GM18909 (cell line): Measurements from ENCODE around the gene BCAS1.

Experiments used
- ATAC-seq: cut with Tn5 transposase; IDR thresholded peaks from one replicate; pipeline ENCODE4 v1.9.1; 2021; ENCODE audit warnings: mild to moderate bottlenecking; ENCODE audit not compliant: unreplicated experiment, poor library complexity

Gene BCAS1

DNA sequence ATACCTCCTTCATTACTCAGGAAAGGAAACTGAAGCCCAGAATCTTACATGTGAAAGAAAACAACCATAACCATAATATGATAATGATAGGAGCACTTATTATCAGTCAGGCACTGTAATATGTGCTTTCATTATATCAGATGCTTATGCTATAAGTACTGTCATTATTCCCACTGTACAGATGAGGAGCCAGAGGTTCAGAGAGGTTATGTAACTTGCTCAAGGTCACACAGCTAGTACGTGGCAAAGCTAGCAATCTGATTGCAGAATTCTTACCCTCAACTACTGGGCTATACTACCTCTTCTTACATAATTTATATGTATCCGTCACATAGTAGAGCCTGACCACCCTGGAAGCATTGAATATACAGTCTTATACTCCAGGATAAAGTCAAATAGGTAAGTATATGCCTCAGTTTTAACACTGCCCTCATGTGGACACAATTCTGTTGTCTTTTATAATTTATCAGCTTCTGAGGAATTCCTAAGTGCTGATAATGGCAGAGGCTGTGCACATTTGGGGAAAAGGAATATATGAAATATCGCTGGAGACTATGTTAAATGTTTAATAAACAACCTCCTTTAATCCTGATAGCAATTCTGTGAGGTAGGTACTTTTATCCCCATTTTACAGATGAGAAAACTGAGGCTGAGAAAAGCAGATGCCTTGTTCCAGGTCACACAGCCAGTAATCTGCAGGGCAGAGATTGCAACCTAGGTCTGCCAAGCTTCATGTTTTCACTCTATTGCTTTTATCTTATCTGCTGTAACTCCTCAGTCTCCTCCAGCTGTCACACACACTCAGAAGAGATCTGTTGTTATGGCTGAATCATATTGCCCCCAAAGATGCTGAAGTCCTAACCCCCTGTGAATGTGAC lies 13.4 kb downstream of the BCAS1 start:
- ATAC-seq, result no peak

DNA sequence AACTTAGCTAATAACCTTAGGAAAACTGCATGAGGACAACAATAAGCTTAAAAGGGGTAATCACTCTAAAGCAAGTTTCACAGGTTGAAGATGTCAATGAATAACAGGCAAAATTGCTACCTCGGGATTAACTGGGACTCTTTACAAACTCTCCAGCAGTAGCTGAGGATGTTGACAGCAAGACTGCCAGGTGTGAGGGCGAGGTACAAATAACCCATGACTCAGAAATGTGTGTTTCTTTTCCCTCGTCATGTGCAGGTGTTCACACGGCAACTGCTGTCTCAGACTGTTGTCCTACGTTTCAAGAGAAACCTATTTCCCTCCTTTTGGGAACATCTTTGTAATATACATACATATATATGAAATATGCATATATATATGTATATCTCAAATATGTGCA lies 15.9 kb downstream of the BCAS1 start:
- no peak for ATAC-seq

DNA sequence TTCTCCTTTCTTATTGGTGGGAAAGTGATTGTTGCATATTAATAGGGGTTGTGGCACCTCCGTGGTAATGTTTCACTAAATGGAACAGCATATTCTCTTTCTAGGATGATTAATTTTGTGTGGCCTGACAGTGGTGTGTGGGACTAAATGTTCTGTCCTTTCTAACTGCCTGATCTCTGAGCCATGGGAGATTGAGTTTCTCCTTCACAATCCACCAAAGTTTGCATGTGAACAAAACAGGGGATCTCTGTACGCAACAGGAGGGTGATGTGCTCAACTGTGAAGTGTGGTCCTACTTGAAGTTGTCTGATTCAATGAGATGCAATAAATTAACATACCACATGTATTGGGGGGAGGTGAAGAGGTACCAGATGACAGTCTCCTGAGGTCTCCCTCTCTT lies 19.3 kb downstream of the BCAS1 start:
- no peak for ATAC-seq

DNA sequence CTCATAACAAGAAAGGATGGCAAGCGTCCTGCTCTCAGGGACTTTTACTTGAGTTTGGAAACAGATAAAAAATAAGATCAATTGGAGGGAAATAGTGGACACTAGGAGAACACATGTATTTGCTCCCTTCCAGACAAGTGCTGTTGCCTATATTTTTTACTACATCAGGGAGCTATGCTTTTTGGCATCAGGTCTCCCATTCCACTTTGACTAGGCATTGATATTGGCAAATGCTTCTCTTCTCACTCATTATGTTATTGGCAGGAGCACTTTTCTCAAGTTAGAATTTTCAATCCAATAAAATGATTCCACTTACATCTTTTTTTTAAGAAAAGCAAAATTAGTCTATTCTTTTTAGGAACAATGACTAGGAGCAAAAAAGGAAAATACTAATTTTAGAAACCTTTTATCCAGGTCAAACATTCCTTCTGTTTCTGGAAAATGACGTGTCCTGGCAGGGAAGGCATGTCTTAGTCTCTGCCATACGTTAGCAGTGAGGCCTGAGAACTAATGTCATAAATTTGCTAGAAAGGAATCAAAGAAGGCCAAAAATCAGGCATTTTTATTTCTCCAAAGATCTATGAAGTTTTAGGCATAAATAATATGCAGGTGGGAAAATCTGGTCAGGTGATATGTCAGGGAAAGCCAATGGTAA lies 21.4 kb downstream of the BCAS1 start:
- no peak for ATAC-seq

DNA sequence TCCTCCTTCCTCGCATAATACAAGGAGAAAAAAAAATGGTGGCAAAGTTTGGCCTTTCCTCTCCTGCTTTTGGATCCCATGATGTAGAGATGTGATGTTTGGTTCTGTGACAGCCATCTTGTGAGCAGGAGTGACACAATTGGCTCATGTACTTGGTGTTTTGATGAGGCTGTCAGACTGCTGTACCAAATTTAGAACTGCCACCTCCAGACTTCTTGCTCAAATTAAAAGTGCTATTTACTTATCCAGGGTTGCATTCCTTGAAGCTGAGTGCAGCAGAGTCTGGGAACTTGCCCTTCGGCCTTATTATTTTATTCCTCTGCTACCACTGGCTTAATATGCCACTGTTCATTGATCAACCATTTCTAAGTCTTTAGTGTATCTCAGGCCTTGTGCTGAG lies 21.9 kb downstream of the BCAS1 start:
- no peak for ATAC-seq

DNA sequence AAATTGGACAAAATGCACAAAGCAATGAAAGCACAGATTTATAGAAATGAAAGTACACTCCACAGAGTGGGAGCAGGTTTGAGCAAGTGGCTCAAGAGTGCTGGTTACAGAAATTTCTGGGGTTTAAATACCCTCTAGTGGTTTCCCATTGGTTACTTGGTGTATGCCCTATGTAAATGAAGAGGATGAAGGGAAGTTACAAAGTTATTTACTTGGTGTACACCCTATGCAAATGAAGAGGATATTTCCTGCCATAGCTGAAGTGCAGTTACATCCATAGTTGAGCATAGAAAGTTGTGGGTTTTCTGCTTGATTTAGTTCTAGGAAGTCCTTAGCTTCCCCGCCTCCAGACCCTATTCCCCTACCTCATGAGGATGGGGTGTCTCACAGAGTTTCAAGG lies 22.7 kb downstream of the BCAS1 start:
- ATAC-seq, result no peak

DNA sequence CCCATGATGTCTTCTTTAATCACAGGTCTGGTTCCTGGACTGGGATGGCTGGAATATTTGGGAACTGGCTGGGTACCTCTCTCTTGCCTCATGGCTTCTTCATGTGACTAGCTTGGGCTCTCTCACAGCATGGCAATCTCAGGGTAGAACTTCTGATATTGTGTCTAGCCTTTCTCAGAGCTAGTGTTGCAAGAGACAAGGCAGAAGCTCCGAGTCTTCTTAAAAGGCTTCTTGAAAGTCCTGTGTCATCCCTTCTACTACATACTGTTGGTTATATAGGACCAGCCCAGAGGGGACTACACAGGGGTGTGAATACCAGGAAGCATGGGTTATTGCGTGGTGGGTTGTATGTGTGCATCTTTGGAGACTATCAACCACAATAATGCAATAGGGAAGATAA lies 23.3 kb downstream of the BCAS1 start:
- ATAC-seq, result no peak

DNA sequence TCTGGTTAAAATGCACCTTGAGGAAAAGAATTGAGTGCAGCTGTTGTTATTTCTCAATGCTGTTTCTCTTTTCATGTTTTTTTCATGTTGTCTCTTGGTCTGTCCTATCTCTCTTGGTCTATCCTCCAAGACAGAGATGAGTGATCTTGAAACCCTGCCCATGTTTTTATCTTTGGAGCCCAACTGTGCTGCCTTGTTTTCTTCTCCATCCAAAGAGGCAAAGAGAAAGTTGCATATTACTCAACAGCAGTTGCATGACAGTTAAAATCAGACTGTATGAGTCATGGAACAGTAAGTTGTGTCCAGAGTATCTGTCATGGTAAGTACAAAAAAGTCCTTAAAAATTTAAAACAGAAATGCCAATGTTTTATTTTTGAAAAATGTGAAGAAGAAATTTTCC lies 26.2 kb downstream of the BCAS1 start:
- ATAC-seq, result no peak

DNA sequence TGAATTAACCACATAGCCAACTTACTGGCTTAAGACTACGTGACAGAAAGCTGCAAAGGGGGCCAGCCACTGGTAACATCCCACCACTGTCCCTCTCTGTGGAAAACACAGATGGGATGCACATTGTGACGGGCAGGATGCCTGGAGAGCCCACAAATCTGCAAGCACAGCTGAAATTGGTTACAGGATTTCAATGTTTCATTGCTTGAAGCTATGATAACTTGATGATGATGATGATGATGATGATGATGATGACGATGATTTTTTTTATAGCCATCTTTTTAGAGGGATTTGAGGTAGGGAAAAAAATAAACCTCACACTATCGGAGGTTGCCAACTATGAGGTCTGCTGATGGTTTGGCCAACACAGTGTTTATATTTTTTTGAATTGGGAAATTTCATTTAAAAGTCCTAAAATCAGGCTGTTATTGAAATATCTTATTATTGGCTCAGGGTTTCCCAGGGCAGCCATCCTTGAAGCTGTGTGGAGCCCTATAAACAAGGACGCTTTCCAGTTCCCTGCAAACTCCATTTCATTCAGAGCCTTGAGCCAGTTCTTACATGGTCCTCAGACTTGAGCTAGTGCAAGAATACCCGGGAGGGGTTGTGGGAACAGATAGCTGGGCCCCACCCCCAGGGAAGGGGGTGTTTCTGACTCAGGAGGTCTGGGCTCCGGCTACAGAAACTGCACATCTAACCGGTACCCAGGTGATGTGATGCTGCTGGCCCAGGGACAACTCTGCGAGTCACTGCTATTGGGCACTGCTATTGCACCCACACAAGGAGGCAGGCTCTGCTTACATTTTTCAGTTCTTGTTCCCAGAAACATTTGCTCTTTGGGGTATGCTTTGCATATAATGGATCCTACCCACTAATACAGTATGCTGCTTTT lies 27.1 kb downstream of the BCAS1 start:
- no peak for ATAC-seq

DNA sequence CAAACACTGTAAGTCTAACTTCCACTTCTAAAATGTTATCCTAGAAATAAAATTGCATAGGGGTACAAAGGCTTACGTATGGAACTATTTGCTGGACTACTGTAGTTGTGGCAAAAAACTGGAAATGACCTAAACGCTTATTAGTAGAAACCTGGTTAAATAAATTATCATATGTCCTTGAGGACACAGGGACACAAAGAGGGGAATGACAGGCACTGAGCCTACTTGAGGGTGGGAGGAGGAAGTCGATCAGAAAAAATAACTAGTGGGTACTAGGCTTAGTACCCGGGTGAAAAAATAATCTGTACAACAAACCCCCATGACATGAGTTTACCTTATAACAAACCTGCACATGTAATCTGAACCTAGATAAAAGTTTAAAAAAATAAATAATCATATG lies 28.4 kb downstream of the BCAS1 start:
- no peak for ATAC-seq

DNA sequence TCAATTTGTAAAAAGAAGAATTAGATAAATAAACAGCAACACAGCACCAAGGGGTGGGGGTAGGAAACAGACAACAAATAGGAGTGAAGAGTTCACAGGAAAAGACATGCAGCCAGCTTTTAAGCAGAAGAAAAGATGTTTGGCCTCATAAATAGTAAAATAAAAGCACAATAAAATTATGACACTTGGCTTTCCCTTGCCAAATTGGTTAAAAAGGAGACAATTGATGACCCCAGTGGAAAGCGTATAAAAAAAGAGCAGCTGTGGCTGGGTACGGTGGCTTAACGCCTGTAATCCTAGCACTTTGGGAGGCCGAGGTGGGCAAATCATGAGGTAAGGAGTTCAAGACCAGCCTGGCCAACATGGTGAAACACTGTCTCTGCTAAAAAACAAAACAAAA lies 29.1 kb downstream of the BCAS1 start:
- ATAC-seq, result no peak

DNA sequence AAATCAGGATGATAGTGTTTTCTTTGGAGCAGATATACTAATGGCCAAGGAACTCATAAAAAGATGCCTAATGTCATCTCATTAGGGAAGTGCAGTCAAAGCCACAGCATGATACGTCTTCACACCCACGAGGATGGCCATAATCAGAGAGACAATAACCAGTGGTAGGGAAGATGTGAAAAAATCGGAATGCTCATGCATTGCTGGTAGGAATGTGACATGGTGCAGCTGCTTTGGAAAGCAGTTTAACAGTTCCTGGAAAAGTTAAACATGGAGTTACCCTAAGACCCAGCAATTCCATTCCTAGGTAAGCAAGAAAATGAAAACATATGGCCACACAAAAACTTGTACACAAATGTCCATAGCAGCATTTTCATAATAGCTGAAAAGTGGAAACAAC lies 29.9 kb downstream of the BCAS1 start:
- ATAC-seq, result no peak

DNA sequence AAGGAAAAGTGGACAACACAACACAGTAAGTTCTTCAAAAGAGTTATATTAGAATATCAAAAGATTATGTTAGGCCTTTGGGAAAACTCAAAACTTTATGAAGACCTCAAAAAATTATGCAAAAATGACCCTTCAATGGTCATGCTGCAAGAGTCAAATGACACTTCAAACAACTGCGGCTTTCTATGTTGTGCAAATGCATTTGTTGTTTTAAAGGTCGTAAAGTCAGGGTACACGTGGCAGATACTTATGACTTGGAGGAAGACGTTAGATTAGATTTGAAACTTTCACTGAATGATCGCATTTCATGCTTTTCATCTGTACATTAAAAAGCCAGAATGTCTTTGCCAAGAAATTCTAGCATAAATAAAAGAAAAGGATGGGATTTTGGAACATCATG lies 31.4 kb downstream of the BCAS1 start:
- no peak for ATAC-seq

DNA sequence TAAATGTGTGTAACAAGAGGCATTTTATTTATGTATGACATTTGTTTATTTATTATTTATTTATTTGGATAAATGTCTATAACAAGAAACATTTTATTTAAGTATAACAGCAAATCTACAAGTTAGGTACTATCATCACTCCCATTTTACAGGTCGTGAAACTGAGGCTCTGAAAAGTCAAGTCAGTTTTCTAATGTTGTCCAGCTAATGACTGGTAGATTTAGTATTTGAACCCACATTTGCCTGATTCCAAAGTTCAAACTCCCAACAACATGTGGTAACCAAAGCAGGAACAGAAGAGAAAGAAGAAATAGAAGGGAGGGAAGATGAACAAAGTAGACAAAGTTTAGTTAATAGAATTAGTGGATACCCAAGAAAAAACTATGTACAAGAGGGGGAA lies 32.9 kb downstream of the BCAS1 start:
- ATAC-seq, result no peak

DNA sequence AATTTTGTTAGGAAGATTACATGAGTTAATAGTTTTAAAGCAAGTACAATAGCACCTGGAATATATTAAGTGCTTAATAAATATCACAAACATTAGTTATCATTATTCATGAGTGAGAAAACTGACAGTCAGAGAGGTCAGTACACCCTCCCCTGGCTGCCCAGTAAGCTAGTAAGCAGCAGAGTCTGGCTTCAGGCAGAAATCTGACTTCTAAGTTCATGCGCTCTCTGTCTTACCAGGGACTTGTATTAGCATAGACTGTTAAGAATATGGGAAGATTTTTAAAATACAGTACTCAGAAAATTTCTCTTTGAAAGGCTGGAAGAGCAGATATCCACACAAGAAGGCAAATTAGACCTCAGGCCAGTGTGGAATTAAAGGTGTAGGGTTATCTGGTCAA lies 40.8 kb downstream of the BCAS1 start:
- ATAC-seq, result no peak

DNA sequence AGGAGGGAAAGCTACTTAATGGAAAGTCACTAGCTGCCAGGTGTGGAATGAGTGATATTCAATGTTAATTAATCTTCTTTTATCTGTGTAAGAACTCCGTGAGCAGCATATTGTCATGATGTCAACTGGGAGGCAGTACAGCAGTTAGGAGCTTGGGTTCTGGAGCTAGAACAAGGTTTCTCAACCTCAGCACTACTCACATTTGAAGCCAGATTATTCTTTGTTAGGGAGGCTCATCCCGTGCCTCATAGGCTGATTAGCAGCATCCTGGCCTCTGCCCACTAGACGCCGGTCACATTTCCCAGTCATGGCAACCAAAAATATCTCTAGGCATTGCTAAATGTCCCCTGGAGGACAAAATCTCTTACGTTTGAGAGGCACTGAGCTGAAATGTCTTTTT lies 41.2 kb downstream of the BCAS1 start:
- no peak for ATAC-seq

DNA sequence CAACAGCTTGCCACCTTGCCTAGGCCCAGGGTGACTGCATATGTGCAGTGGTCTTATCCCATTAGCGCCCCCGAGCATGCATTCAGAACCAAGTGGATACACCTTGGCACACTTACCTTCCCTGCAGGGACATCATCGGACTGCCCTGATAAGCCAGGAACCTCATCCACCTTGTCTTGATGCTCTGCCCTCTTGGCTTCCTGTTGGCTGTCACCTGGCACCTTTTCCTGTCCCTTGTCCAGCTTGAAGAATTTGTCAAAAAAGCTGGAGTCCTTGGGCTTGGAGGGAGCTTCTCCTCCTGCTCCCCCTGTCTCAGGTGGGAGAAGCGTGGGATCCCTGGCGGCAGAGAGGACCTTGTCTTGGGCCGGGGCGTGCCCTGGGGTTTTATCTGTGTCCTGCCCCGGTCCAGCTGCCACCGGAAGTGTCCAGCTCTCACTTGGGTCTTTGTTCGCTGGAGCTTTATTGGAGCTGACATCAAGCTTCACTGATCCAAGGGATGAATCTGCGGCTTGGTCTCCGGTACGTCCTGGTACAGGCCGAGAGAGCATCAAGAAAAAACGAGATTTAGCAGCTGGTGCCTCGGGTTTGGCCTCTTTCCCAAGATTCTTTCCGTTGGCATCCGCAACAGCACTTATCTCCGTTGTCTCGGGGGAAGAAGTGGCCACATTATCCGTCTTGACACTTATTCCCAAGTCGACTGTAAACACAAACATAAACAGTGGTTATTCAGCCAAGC lies 42.0 kb downstream of the BCAS1 start:
- no peak for ATAC-seq

DNA sequence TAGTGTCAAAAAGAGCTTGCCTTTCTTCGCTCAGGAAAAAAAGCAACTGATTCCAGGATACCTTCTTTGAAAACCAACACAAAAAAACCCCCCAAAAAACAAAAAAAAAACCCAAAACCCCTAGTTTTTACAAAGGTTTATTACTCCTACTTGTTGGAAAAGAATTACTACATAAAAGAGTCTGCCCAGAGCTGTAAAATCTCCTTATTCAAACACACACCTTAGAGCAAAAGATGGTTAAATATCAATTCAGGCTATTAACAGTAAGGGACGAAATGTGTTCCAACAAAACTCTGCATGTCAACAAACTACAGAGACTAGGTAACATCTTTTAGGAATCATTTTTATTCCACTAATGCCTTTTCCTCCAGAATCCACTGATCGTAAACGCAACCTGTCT lies 42.7 kb downstream of the BCAS1 start:
- no peak for ATAC-seq

DNA sequence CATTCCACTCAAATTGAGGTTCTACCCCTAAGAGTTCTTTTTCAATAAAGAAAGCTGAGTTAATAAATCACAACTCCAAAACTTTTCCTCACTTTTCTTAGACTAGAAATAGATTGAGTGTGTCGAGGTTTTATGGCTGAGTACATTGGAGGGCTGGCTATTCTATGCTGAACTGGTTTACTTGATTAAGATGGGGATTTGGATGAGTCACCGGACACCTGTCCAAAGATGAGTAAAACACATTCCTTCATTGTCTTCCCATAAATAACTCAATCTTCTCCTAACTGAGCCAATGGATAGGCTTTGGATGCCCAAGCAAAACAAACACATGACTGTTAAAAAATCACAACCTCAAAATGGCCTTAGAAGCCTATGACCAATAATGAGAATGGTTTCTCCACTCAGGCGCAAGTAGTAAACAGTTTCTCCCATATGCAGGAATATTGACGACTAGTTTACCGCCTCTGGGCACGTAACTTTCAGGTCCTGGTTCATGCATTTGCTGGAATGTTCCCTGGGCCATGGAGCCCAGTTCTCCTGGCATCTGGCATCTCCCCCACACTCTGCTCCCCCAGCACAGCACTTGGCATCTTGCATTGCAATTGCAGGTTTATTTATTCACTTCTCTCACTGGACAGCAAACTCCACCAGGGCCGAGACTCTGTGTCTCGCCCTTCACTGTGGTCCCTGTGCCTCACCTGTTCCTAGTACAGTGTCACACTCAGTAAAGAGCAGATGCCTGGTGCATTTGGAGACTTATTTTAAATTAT lies 43.9 kb downstream of the BCAS1 start:
- no peak for ATAC-seq
